CD4-positive, alpha-beta T cell treated with Interleukin-17A for 1 hour (primary cell): ENCODE data around the gene ERC1.
"Not testable (repeated sequence)": the region's sequence is repeated elsewhere in the genome, so short reads cannot be mapped to it uniquely, and the experiment has no call there.

ENCODE experiments used
- DNase-seq: peaks from one replicate; pipeline ENCODE4 v3.0.0-alpha.2; 2020

The ERC1 gene

GRCh38 chr12:1293901-1294300 is 302.9 kb downstream of the ERC1 start:
- no peak for DNase-seq

GRCh38 chr12:1297206-1297605 is 306.2 kb downstream of the ERC1 start:
- no peak for DNase-seq

- DNase-seq: no peak
Observed at GRCh38 chr12:1297639-1298175, 306.7 kb downstream of the ERC1 start.

- no peak for DNase-seq
Observed at GRCh38 chr12:1300460-1300859, 309.4 kb downstream of the ERC1 start.

DNA sequence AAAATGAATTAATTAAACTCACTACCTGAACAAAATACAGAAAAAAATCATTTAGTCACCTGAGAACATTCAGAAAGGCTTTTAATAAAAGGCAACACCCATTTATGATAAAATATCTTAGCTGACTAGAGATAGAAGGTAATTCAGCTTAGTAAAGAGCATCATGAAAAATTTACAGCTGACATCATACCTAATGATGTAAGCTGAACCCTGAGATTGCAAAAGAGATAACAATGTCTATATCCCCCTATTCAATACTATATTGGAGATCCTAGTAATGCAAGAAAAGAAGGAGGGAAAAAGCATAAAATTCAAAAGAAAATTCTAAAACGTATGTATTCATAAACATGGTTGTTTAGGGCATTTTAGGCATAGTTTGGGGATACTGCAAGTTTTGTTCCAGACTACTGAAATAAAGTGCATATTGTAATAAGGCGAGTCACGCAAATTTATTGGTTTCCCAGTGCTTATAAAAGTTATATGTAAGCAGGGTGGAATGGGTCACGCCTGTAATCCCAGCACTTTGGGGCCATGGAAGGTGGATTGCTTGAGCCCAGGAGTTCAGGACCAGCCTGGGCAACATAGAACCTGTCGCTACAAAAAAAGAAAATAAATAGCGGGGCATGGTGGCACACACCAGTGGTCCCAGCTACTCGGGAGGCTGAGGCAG is 311.3 kb downstream of the ERC1 start:
- DNase-seq: no peak

- DNase-seq: no peak
Observed at GRCh38 chr12:1305063-1305434, 314.0 kb downstream of the ERC1 start.

DNA sequence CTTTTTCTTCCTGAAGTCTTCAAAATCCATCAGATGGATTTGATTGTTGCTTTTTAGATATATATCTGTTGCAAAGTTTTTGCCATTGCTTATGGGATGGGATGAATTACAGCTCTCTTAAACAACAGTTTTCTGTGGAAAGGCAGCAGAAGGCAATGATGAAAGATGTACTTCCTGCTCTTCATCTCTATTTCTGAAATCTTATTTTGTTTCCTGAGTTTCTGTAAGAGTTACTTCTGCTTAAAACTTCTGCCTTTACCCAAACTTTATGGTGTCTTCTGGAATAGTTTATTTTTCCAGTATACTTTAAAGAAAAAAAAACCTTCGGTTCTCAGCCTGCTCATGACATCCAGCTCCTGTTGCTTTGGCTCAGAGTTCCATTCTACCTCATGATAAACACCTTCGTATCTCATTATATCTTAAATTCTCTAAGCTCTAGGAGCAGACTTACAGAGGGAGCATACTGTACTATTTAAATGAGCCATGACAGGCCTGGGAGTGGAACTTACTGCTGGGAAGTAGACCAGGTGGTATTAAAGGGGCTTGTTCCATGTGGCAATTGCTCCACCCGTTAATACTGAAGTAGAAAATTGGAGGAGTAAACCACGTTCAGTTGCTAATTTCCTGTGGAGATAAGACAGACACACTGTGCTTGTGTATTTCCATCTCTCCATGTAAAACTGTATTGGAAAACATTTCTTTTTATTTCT is 314.9 kb downstream of the ERC1 start:
- no peak for DNase-seq

DNA sequence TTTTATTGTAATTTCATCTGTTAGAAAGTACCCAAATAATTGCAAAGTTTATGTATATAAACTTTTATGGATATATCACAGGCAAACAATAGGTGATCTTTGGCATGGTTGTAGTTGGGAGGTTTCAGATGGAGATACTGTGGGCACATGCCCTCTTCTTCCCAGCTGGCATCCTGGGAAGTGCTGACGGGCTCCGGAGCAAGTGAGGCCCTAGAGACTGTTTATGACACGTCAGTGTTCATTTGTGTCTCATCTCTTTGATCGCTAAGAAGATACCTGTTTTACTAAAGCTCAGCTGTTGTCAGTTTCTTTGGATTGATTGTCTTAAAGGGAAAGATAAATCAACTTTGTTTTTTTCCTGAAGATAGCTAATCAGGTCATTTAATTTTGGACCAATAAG is 315.8 kb downstream of the ERC1 start:
- DNase-seq: no peak

DNA sequence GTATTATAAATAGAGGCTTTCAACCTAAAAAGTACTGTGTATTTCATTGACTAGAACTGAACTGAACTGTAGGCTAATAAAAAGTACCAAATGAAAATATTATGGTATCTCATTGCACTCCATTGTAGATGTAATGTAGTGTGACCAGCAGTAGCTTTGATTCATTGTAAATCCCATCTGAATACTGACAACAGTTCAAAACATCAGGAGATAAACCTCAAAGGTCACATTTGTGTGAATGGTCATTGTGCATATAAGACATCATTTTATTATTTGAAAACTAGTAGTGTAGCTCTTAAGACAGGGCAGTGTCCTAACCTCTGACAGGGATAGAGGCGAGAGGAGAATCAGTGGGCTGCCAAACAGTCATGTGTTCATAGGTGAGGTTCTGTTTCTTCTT is 316.8 kb downstream of the ERC1 start:
- DNase-seq: no peak

- DNase-seq: peak; percentile 5
Observed at GRCh38 chr12:1309613-1310012, 318.6 kb downstream of the ERC1 start.

DNA sequence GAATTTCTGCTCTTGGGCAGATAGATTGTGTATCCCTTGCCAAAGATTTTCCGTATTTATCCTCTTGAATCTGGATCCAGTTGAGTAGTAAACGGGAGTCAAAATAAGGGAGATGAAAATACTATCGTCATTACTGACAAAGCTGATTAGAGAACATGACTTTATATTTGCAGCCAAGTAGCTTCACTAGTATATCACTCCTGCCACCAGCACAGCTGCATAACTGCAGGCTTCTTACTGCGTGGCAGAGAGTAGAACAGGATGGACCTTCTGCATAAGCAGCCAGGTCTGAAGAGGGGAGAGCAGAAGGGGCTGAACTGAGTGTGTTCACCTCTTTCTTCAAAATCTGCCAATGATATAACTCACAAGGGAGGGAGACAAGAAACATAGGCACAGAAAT is 319.6 kb downstream of the ERC1 start:
- DNase-seq: no peak

- DNase-seq: no peak
Observed at GRCh38 chr12:1311145-1311544, 320.1 kb downstream of the ERC1 start.

DNA sequence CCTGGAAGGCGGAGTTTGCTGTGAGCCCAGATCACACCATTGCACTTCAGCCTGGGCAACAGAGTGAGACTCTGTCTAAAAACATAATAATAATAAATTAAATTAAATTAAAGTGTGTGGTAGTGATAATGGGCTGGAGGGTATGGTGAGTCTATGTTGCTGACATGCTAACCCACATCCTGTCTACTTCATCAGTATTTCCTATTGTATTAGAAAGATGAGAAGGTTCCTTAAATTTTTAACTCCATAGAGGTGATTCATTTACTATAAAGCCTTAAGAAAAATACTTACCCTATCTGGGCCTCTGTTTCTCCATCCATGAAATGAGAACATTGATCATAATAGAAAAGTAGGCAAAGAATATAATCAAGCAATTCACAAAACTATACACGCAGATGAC is 322.9 kb downstream of the ERC1 start:
- DNase-seq: no peak

DNA sequence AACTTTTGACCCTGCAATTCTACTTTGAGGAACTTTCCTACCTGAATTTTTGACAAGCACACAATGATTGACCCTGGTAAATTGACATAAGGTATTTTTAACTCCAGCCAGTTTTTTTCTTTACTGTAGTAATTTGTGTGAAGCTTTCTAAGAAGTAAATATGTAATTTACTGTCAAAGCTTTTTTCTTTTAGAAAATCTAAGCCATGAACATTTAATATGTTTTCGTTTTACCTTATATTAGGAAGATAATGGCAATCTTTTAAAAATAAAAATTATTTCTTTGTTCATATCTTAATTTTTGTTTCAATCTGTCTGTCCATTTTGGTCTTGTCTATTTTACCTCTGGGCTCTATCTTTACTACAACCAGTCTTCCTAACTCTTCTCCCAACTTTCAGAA is 323.5 kb downstream of the ERC1 start:
- no peak for DNase-seq

DNA sequence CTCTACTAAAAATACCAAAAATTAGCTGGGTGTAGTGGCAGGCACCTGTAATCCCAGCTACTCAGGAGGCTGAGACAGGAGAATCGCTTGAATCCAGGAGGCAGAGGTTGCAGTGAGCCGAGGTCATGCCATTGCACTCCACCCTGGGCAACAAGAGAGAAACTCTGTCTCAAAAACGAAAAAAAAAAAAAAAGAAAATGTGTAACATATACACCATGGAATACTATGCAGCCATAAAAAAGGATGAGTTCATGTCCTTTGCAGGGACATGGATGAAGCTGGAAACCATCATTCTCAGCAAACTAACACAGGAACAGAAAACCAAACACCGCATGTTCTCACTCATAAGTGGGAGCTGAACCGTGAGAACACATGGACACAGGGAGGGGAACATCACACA is 326.0 kb downstream of the ERC1 start:
- DNase-seq: not testable (repeated sequence)

DNA sequence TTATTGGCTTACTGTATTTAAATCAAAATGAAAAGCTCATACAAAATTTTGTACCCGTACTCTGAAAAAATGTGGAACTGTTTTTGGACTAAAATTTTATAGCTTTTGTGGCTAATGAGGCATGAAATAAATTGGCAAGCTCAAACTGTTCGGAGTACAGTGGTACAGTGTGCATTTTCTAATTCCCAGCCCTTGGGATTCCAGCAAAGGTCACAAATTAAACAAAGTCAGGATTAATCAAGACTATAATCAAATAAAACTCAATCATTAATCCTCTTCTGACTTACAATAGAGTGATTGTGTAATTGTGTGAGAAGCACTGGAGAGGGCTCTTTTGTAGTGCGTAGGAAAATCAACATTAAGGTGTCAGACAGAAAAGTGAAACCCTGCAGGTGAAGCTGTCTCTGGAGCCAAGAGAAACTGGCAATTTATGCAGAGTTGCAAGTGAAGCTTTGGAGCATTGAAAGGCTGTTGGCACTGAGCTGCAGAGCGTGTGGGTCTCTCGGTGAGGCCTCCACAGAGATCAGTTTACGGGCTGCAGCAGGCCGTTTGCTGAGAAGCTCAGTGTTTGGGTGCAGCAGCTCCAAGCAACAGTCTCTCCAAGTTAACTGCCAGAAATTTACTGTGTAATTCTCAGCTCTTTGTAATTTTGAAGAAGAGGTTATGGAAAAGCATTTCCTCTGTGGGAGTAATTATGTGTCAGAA is 327.5 kb downstream of the ERC1 start:
- no peak for DNase-seq

DNA sequence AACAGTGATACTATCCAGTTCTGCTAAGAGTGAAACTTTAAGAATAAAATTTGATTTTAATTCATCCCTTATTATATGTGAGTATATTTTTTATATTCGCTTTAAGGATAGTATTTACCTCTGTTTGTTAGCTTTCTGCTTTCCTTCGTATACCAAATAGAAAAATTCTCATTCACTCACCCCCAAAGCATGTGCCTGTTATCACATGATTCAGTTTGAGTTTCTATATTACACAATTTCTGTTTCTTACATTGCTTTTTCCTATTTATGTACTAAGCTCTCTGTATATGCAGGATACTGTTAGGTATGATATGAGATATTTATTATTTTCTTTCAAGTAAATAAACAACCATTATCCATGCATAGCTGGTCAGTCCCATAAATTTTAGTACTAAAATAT is 328.2 kb downstream of the ERC1 start:
- DNase-seq: no peak

DNA sequence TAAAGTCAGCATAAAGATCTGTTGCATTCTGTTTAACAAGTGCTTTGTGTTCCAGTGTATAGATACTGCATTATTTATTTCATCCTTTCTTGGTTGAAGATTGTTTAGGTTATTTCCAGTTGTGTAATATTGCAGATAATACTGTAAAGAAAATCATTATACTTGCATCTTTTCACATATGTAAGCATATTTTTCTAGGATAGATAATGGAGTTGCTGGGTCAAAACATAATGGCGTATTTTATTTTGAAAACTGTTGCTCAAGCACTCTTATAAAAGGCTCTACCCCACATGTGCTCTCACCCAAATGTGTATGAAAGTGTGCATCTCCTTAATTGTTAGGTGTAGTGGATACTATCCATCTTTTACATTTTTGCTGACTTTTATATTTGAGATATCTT is 329.0 kb downstream of the ERC1 start:
- no peak for DNase-seq

- no peak for DNase-seq
Observed at GRCh38 chr12:1322821-1323220, 331.8 kb downstream of the ERC1 start.

GRCh38 chr12:1324099-1324498 is 333.1 kb downstream of the ERC1 start:
- no peak for DNase-seq

- DNase-seq: no peak
Observed at GRCh38 chr12:1324910-1325309, 333.9 kb downstream of the ERC1 start.

DNA sequence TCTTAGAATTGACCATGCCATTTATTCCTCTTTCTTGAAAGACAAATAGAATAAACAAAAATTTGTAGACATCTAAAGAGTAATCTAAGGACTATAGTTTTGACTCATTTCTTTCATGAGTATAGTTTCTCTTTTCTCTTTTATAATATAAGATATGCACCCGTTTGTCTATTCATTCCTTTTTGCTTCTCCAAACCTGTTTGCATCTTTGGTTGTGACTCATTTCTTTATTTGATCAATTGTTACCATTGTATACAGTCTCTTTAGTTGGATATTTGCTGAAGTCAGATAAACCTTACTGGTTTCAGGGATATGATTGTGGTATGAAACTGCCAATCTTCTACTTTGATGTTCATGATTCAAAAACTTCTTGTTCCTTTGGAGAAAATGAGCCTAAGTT is 334.6 kb downstream of the ERC1 start:
- no peak for DNase-seq

- no peak for DNase-seq
Observed at GRCh38 chr12:1326258-1326657, 335.2 kb downstream of the ERC1 start.

GRCh38 chr12:1328391-1328790 is 337.4 kb downstream of the ERC1 start:
- peak; percentile 13 for DNase-seq
